Upper lobe of left lung (tissue), 6 donors: ENCODE measurements around the gene BAX. TPM values are rescaled to one million over a fixed set of nuclear protein-coding genes. Genes with fewer than 3 reads are reported as not detected.

Experiments
- ATAC-seq, 2 donors: fragments of 200-7000 bp; cut with Tn5 transposase; one replicate each; pipeline ENCODE4 v1.9.1; 2022; ENCODE audit warnings: mild to moderate bottlenecking in 2 of 2, moderate library complexity in 2 of 2; ENCODE audit not compliant: low FRiP score in 2 of 2
- DNase-seq, 2 donors: peaks; one replicate each; pipeline ENCODE4 v3.0.0-alpha.2; 2019 to 2020
- H3K27ac ChIP-seq, 4 donors: fragments of 200-600 bp; sonication (generic); one replicate each; pipeline ENCODE4 v1.5.1; 2016 to 2019
- H3K27me3 ChIP-seq, 4 donors: fragments of 200-600 bp; sonication (generic); one replicate each; pipeline ENCODE4 v1.5.1; 2017 to 2019
- H3K36me3 ChIP-seq, 4 donors: fragments of 200-600 bp; sonication (generic); one replicate each; pipeline ENCODE4 v1.5.1; 2016 to 2019
- H3K4me1 ChIP-seq, 4 donors: fragments of 200-600 bp; sonication (generic); one replicate each; pipeline ENCODE4 v1.5.1; 2018 to 2019
- H3K4me3 ChIP-seq, 4 donors: fragments of 200-600 bp; sonication (generic); one replicate each; pipeline ENCODE4 v1.5.1; 2017 to 2019; ENCODE audit warnings: mild to moderate bottlenecking in 2 of 4, moderate library complexity in 1 of 4
- H3K9me3 ChIP-seq, 4 donors: fragments of 200-600 bp; sonication (generic); one replicate each; pipeline ENCODE4 v1.5.1; 2018 to 2019
- CTCF ChIP-seq, 6 experiments: fragments of 450-650 bp in 4 of 6; fragments of 200-600 bp in 2 of 6; sonication (generic) in 2 of 6; IDR thresholded peaks; one replicate each; pipeline ENCODE4 v1.5.1; 2016 to 2019; ENCODE audit warnings: antibody characterized with exemption in 6 of 6
- EP300 ChIP-seq, 4 donors: sonication (generic); formaldehyde crosslinking; IDR thresholded peaks; one replicate each; pipeline ENCODE4 v1.5.1; 2017; ENCODE audit warnings: antibody characterized with exemption in 4 of 4, control low read depth in 2 of 4
- POLR2A ChIP-seq, 4 donors: fragments of 450-650 bp; IDR thresholded peaks; one replicate each; pipeline ENCODE4 v1.5.1; 2016 to 2017; ENCODE audit warnings: antibody characterized with exemption in 4 of 4, mild to moderate bottlenecking in 2 of 4
- POLR2AphosphoS5 ChIP-seq, 2 donors: sonication (generic); formaldehyde crosslinking; IDR thresholded peaks; one replicate each; pipeline ENCODE4 v1.5.1; 2017; ENCODE audit warnings: antibody characterized with exemption in 2 of 2
- WGBS, 2 donors: methylation state at CpG; one replicate each; pipeline ENCODE4 v1.1.5; 2017 to 2018; 5-methylcytosine and 5-hydroxymethylcytosine counted together
- total RNA-seq, 6 donors: library from RNA; depleted of rRNA in 4 of 6; stranded (reverse); fragments of >200 nt in 4 of 6; gene quantifications; one replicate each; pipeline versions ENCODE4 v1.1.0 to v1.2.1, GENCODE V29; 2016 to 2021
- donor health status: DM: no; HTN: no; CAD: no; lungs with moderate emphysema.
- donor health status: DM: no; HTN: yes; CAD: no; lungs with severe emphysema.

BAX gene
- total RNA-seq, 6 donors from 2014 or later, result 68.1 to 143 (median 112) TPM

GRCh38 chr19:48977061-48977460, 22.4 kb downstream of the BAX start:
- no peaks in the 10 kb centered on the region for H3K9me3 ChIP-seq
- H3K36me3 ChIP-seq, result peaks cover 8 to 67% (median 43%) of the 10 kb centered on the region in 4 donors
- ATAC-seq, result no peak

GRCh38 chr19:48982280-48982679, 27.6 kb downstream of the BAX start:
- H3K27me3 ChIP-seq, result no peaks in the 10 kb centered on the region
- no peak for DNase-seq
- H3K4me1 ChIP-seq, result peaks cover 0 to 8% (median 3%) of the 10 kb centered on the region in 4 donors
- TF ChIP-seq POLR2AphosphoS5 (IDR thresholded peaks at IDR 0.05), result no peak
- TF ChIP-seq EP300 (IDR thresholded peaks at IDR 0.05), result no peak
- no peak for TF ChIP-seq POLR2A (IDR thresholded peaks at IDR 0.05)
- no peak for TF ChIP-seq CTCF (IDR thresholded peaks at IDR 0.05)
- no peak overlapping the region for H3K27ac ChIP-seq
- ATAC-seq, result no peak
- no peaks in the 10 kb centered on the region for H3K9me3 ChIP-seq
- WGBS, 2 donors, result 90 to 97% methylated on average over 9 of the region's 9 CpGs
- no peak overlapping the region for H3K4me3 ChIP-seq
- peaks cover 9 to 80% (median 59%) of the 10 kb centered on the region in 4 donors for H3K36me3 ChIP-seq

More at GRCh38 chr19:48977061-48977460, 22.4 kb downstream of the BAX start:
- DNase-seq, result no peak
- Histone ChIP-seq H3K27me3 (no peaks in the 10 kb centered on the region), H3K4me3 (no peak overlapping the region), H3K4me1 (peaks cover 0 to 8% (median 3%) of the 10 kb centered on the region in 4 donors), H3K27ac (peak overlapping the region in 1 of 4 donors; percentile 80)
- no peak for TF ChIP-seq POLR2A (IDR thresholded peaks at IDR 0.05)
- no peak for TF ChIP-seq CTCF (IDR thresholded peaks at IDR 0.05)
- no peak for TF ChIP-seq EP300 (IDR thresholded peaks at IDR 0.05)
- no peak for TF ChIP-seq POLR2AphosphoS5 (IDR thresholded peaks at IDR 0.05)
- WGBS, 2 donors, result 83 to 85% methylated on average over 2 of the region's 2 CpGs

- WGBS, 2 donors, result 95% methylated on average over 13 of the region's 13 CpGs; no CpG with 5 or more reads in 1 of the 2 donors
- Histone ChIP-seq H3K27me3 (no peaks in the 10 kb centered on the region), H3K27ac (no peak overlapping the region), H3K9me3 (no peaks in the 10 kb centered on the region), H3K36me3 (peaks cover 13 to 93% (median 71%) of the 10 kb centered on the region in 4 donors), H3K4me1 (peaks cover 0 to 10% (median 5%) of the 10 kb centered on the region in 4 donors), H3K4me3 (no peak overlapping the region)
- DNase-seq (peak in 1 of 2 donors; percentile 63), ATAC-seq (no peak)
- TF ChIP-seq EP300 (IDR thresholded peaks at IDR 0.05) (no peak), POLR2A (IDR thresholded peaks at IDR 0.05) (no peak)
These were observed 31.0 kb downstream of the BAX start for GRCh38 chr19:48985711-48986110.

- peaks cover 4 to 15% (median 8%) of the 10 kb centered on the region in 4 donors for H3K4me1 ChIP-seq
- no peaks in the 10 kb centered on the region for H3K9me3 ChIP-seq
- 94 to 96% methylated on average over 3 of the region's 3 CpGs for WGBS, 2 donors
- no peak overlapping the region for H3K27ac ChIP-seq
- H3K27me3 ChIP-seq, result no peaks in the 10 kb centered on the region
- peaks cover 13 to 92% (median 67%) of the 10 kb centered on the region in 4 donors for H3K36me3 ChIP-seq
- DNase-seq (no peak), ATAC-seq (no peak)
- no peak for TF ChIP-seq POLR2A (IDR thresholded peaks at IDR 0.05)
- TF ChIP-seq POLR2AphosphoS5 (IDR thresholded peaks at IDR 0.05), result no peak
- TF ChIP-seq EP300 (IDR thresholded peaks at IDR 0.05), result no peak
- TF ChIP-seq CTCF (IDR thresholded peaks at IDR 0.05), result no peak
- H3K4me3 ChIP-seq, result no peak overlapping the region
These were observed 31.5 kb downstream of the BAX start for GRCh38 chr19:48986211-48986610.

- WGBS, 2 donors, result 85 to 88% methylated on average over 5 to 7 of the region's 7 CpGs
- ATAC-seq (no peak), DNase-seq (no peak)
- H3K4me3 ChIP-seq, result no peak overlapping the region
- H3K36me3 ChIP-seq, result peaks cover 13 to 81% (median 57%) of the 10 kb centered on the region in 4 donors
- H3K4me1 ChIP-seq, result peaks cover 15 to 26% (median 19%) of the 10 kb centered on the region in 4 donors
- no peak overlapping the region for H3K27ac ChIP-seq
- TF ChIP-seq EP300 (IDR thresholded peaks at IDR 0.05) (no peak), POLR2A (IDR thresholded peaks at IDR 0.05) (no peak), CTCF (IDR thresholded peaks at IDR 0.05) (no peak), POLR2AphosphoS5 (IDR thresholded peaks at IDR 0.05) (no peak)
- no peaks in the 10 kb centered on the region for H3K27me3 ChIP-seq
- H3K9me3 ChIP-seq, result no peaks in the 10 kb centered on the region
These were observed 32.6 kb downstream of the BAX start for GRCh38 chr19:48987323-48987722.
